HTR-8/SVneo (cell line): ENCODE measurements around the gene SLC6A4.
A peak's percentile ranks its signal among the peaks of the same experiment; 100 is the strongest.
"Not testable (repeated sequence)": the region's sequence is repeated elsewhere in the genome, so short reads cannot be mapped to it uniquely, and the experiment has no call there.

Experiments
- DNase-seq: peaks from one replicate; pipeline ENCODE4 v3.0.0; 2011; ENCODE audit warnings: low spot score, mixed read lengths; ENCODE audit not compliant: insufficient read length
- FAIRE-seq: peaks from 2 replicates; lab custom pipeline; 2011; peaks lifted over from hg19 to GRCh38; lab: Jason Lieb, UNC

Gene SLC6A4

GRCh38 chr17:30239089-30239462 is 3.6 kb upstream of the SLC6A4 start:
- DNase-seq, result no peak
- FAIRE-seq, result no peak

DNA sequence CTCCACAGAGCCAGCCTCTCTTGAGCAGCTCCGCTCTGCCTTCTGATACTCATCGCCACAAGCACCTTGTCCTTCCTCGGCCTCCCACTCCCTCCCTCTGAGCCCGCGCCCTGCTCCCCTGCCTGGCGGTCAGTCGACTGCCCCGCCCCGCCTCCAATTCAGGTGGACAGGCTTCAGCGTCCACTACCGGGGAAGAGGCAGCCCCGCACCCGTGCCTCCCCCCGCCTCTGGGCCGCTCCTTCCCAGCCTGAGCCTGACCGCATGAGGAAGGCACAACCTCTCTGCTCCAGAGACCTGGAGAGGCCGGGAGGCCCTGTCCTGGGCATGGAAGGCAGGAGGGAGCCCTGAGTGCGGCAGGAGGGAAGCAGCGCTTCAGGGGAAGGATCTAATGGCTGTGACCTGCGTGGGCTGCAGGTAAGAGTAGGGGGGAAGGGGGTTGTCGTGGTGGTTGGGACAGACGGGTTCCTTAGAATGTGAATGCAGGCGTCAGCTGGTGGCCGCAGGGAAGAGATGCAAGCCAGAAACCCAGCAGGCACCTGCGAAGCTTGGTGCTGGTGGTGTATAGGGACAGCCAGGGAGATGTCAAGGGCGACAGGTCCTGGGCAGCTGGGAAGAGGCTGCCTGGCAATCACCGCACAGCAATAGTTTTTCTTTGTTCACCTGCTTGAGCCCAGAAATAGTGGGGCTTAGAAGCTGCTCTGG is 3.0 kb upstream of the SLC6A4 start:
- DNase-seq (no peak), FAIRE-seq (no peak)

- DNase-seq (no peak), FAIRE-seq (no peak)
These were observed 2.5 kb upstream of the SLC6A4 start for GRCh38 chr17:30238003-30238344.

GRCh38 chr17:30237296-30238002 is 2.0 kb upstream of the SLC6A4 start:
- DNase-seq, result no peak
- FAIRE-seq, result peak; percentile 4

DNA sequence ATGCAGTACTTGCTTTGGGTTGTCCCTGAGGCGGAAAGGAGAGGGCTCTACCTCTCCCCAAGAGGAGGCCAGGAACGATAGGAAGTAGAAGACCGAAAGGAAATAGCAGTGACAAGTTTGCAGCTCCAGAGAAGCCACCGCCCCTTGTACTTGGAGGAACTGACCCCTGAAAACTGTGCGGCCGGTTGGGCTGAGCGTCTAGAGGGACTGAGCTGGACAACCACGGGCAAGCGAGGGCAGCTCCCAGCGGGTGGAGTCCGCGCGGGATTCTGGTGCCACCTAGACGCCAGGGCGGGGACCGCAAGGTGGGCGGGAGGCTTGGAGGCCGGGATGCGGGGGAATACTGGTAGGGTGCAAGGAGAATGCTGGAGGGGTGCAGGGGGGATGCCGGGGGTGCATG is 1.3 kb upstream of the SLC6A4 start:
- FAIRE-seq (no peak), DNase-seq (peak; percentile 26)

- DNase-seq (no peak), FAIRE-seq (no peak)
These were observed 764 bp upstream of the SLC6A4 start for GRCh38 chr17:30236297-30236624.

DNA sequence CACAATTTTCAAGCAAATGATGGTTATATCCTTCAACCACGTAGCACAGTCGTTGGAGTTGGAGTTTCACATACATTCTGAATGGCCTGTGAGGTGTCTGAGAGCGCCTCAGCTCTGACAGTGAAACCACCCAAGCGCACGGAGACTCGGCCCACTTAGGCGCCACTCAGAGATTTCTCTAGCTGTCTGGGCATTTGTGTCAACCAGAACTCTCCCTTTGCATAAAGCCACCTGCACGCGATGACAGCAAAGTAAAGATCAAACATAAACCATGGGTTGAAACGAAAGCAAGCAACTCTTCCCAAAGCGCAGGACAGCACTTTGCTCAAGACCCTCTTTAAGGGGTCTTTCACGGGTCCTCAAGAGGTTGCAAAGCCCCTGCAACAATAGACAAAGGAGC is 533 bp downstream of the SLC6A4 start:
- no peak for DNase-seq
- FAIRE-seq, result no peak

GRCh38 chr17:30234296-30234695 is 1.2 kb downstream of the SLC6A4 start:
- DNase-seq (no peak), FAIRE-seq (no peak)

DNA sequence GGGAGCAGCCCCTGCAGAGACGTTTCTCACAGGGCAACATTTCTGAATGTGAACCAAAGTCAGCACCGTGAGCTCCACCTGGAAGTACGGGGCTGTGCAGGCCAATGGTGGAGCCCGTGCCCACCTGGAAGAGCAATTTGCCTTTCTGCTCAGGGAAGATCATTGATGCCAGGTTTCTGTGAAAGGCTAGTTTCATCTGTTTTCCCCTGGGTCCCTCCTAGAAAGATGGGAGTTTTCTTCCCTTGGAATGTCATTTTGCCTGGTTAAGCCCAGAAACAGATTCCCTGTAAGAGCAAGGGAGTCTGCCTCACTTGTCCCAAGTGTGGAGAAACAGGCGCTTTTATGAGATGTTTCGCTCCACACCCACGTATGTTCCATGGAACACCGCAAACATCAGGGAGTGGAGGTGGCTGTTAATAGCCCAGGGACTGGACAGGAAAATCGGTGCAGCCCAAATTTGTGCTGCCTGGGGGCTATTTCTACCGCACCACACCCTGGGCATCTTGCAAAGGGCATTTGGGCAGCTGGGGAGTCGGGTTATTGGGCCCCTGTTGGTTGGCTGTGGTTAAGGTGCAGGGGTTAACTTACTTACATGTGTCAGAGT is 2.6 kb downstream of the SLC6A4 start:
- no peak for DNase-seq
- FAIRE-seq, result no peak

DNA sequence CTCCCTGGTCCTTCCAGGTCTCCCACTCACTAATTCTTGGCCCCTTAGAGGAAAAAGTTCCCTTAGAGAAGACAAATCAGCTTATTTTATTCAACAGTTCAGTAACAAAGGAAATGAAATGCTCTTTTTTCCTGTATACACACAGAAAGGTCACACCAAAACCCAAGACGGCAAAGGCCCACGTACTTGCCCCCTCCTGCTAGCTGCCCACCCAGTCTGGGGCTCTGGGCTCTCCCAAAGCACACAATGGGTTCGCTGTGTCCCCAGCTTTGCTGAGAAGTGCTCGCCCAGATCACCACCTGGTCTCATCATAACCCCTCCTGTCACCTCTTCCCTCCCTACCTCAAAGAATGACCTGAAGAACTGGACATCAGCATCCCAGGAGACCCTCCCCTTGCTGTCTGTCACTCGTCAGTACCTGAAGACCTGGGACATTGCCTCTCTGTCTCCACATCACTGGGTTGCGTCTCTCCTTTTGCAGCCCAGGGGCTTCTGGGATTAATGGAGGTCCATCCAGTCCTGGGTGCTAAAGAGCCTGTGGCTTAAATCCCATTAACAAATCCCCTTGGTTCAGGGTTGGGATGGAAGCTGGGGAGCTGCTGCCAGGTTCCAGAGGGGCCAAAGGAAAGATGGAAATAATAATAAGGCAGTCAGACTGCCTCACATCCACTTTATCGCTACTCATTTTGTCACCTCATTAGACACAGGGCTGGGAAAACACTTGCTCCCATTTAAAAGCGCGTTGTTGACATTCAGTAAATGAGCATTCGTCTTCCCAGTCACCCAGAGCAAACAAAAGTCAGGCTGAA is 3.3 kb downstream of the SLC6A4 start:
- FAIRE-seq (no peak), DNase-seq (no peak)

DNA sequence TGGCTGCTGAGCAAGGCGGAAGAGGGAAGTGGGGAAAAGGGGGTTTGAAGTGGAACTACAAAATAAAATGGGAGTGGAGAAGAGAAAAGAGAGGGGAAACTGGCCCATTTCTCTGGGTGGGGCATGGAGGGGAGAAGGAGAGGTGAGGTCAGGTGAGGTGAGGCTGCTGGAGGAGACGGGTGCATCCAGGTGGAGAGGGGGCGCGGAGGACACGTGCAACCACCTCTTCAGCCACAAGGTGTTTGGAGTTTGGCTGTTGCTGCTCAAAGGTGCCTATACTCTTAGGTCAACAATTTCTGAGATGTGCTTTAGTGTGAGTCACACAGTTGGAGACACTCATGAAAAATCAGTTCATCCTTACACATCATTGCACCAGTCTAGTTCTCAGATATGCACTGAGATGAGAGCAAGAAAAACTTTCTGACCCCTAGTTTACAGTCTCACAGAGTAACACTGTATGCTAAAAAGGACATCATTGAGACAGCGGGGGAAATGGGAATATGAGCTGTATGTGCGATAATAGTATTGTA is 4.8 kb downstream of the SLC6A4 start:
- DNase-seq (no peak), FAIRE-seq (no peak)

DNA sequence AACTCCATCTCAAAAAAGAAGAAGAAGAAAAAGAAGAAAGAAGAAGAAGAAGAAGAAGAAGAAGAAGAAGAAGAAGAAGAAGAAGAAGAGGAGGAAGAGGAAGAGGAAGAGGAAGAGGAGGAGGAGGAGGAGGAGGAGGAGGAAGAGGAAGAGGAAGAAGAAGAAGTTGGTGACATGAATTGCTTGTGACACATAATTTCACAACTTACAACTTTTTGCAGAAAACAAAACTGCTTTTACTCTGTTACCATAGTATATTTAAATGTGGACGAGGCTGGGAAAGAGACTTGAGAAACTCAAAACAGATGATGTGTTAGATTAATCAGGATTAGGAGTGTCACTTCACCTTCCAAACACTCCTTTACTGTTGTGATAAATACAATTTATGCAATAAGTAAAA is 5.5 kb downstream of the SLC6A4 start:
- not testable (repeated sequence) for DNase-seq, FAIRE-seq

GRCh38 chr17:30229012-30229411 is 6.5 kb downstream of the SLC6A4 start:
- no peak for FAIRE-seq
- no peak for DNase-seq

DNA sequence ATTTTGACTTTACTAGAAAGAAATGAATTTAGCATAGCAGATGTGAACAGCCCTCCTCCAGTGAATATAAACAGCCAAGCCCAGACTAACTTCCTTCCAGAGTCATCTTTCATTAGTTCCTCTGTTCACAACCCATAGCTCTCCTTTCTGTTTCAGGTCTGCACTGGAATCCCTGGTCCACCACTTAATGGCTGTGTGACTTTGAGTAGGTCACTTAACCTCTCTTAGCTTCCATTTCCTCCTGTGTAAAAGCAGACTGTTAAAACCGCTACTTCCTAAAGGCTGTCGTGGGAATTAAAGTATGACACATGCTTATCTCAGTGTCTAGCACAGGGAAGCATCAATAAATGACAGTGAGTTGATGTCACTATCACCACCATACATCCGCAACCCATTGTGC is 7.5 kb downstream of the SLC6A4 start:
- DNase-seq (no peak), FAIRE-seq (peak; percentile 63)

- DNase-seq, result no peak
- no peak for FAIRE-seq
These were observed 8.6 kb downstream of the SLC6A4 start for GRCh38 chr17:30226878-30227277.

DNA sequence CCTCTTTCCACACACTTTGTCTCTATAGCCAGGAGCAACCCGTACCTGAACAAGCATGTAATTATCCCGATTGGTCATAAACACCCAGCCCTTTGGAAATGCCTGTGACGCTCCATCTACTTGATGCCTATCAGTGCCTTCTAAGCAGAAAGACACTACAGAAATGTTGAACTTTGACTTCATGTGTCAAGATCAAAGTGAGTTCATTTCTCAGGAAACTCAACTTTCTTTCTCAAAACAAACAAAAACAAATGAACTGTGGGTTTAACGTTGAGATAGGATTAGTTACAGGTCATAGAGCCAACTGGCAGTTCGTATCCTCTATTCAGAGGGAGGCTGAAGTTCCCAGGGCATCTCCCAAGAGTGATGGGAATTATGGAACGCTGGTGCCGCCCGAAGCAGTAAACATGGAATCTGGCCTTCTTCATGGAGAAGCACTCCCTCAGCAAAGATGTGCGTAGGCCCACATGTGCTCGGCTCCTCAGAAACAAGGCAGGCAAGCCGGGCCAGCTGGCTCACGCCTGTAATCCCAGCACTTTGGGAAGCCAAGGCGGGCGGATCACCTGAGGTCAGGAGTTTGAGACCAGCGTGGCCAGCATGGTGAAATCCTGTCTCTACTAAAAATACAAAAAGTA is 9.5 kb downstream of the SLC6A4 start:
- FAIRE-seq (no peak), DNase-seq (no peak)

DNA sequence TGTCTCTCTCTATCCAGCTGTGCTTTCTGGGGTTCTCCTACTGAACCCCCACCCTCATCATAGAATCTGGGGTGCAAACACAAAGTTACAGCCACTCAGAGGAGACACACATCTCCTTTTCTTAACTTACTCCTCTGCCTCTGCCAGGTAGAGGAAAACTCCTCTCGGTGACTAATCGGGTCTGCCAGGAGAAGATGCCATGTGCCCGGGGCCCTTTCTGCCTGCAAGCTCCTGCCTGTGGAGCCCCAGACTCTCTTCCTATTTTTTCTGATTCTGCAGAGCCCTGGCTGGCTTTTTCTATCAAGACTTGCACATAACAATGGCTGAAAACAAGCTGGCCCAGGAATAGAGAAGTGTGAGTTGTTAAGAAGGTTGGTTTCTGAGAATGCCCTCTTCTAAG is 10.4 kb downstream of the SLC6A4 start:
- DNase-seq, result no peak
- no peak for FAIRE-seq

- no peak for FAIRE-seq
- DNase-seq, result no peak
These were observed 11.0 kb downstream of the SLC6A4 start for GRCh38 chr17:30224419-30224960.

GRCh38 chr17:30222721-30223175 is 12.7 kb downstream of the SLC6A4 start:
- DNase-seq (no peak), FAIRE-seq (no peak)

DNA sequence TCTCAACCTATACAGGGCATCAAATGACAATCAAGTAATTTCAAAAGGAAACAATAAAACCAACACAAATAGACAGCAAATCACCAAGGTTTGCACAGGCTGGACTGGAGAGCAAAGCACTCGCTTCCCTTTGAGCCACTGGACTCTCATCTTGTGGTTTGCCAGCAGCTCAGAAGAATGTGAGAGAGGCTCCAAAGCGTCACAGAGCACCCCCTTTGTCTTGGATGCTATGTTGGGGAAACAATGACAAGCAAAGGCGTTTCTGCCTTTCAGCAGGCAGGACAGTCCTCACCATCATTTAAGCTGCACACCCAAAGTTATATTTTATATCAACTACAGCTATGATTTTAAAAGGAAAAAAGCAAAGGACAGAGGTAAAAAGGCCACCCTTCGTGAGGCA is 13.2 kb downstream of the SLC6A4 start:
- FAIRE-seq (no peak), DNase-seq (no peak)
